ENCODE data around the gene MMD.
"Not testable (repeated sequence)": the region's sequence is repeated elsewhere in the genome, so short reads cannot be mapped to it uniquely, and the experiment has no call there.

The MMD gene

GRCh38 chr17:55409030-55409800 is 12.4 kb downstream of the MMD start:
- no peaks in the 10 kb centered on the region for H3K27me3 ChIP-seq (ENCODE audit: control insufficient read depth, insufficient read depth, low read length)

GRCh38 chr17:55407641-55408566 is 13.7 kb downstream of the MMD start:
- Histone ChIP-seq H3K27me3 (ENCODE audit: control insufficient read depth, insufficient read depth, low read length) (no peaks in the 10 kb centered on the region), H2AFZ (no peak overlapping the region), H3K27ac (no peak overlapping the region), H3K4me1 (no peaks in the 10 kb centered on the region), H3K4me3 (ENCODE audit: low read depth, low read length) (no peak overlapping the region), H3K9ac (no peak overlapping the region), H3K9me3 (ENCODE audit: control insufficient read depth, low read length) (no peaks in the 10 kb centered on the region), H3K79me2 (no peaks in the 10 kb centered on the region), H3K36me3 (ENCODE audit: control insufficient read depth, insufficient read depth, low read length) (peaks cover 4% of the 10 kb centered on the region), H3K4me2 (ENCODE audit: low read length) (no peak overlapping the region)
- no peak for TF ChIP-seq CTCF (IDR thresholded peaks at IDR 0.05)

More at GRCh38 chr17:55409030-55409800, 12.4 kb downstream of the MMD start:
- H3K4me2 ChIP-seq (ENCODE audit: low read length): no peak overlapping the region
- peaks cover 4% of the 10 kb centered on the region for H3K36me3 ChIP-seq (ENCODE audit: control insufficient read depth, insufficient read depth, low read length)
- no peak overlapping the region for H3K9ac ChIP-seq
- no peak overlapping the region for H3K4me3 ChIP-seq (ENCODE audit: low read depth, low read length)
- H3K4me1 ChIP-seq: no peaks in the 10 kb centered on the region
- no peaks in the 10 kb centered on the region for H3K9me3 ChIP-seq (ENCODE audit: control insufficient read depth, low read length)
- H3K79me2 ChIP-seq: no peaks in the 10 kb centered on the region
- H3K27ac ChIP-seq: no peak overlapping the region
- H2AFZ ChIP-seq: no peak overlapping the region
- TF ChIP-seq CTCF (IDR thresholded peaks at IDR 0.05): no peak

GRCh38 chr17:55405600-55405999 is 16.0 kb downstream of the MMD start:
- no peaks in the 10 kb centered on the region for H3K4me1 ChIP-seq
- H2AFZ ChIP-seq: no peak overlapping the region
- H3K9me3 ChIP-seq (ENCODE audit: control insufficient read depth, low read length): no peaks in the 10 kb centered on the region
- no peaks in the 10 kb centered on the region for H3K79me2 ChIP-seq
- no peak for TF ChIP-seq CTCF (IDR thresholded peaks at IDR 0.05)
- H3K4me2 ChIP-seq (ENCODE audit: low read length): no peak overlapping the region
- H3K9ac ChIP-seq: no peak overlapping the region
- no peaks in the 10 kb centered on the region for H3K27me3 ChIP-seq (ENCODE audit: control insufficient read depth, insufficient read depth, low read length)
- H3K36me3 ChIP-seq (ENCODE audit: control insufficient read depth, insufficient read depth, low read length): peaks cover 2% of the 10 kb centered on the region
- no peak overlapping the region for H3K27ac ChIP-seq
- H3K4me3 ChIP-seq (ENCODE audit: low read depth, low read length): no peak overlapping the region

GRCh38 chr17:55404197-55404596 is 17.4 kb downstream of the MMD start:
- H3K9ac ChIP-seq; H3K36me3 ChIP-seq (ENCODE audit: control insufficient read depth, insufficient read depth, low read length); H3K4me2 ChIP-seq (ENCODE audit: low read length); H3K27ac ChIP-seq; H3K27me3 ChIP-seq (ENCODE audit: control insufficient read depth, insufficient read depth, low read length); H3K4me1 ChIP-seq; H3K4me3 ChIP-seq (ENCODE audit: low read depth, low read length); H3K9me3 ChIP-seq (ENCODE audit: control insufficient read depth, low read length); H3K79me2 ChIP-seq; H2AFZ ChIP-seq: not testable (repeated sequence)

- no peak overlapping the region for H3K27ac ChIP-seq
- H3K36me3 ChIP-seq (ENCODE audit: control insufficient read depth, insufficient read depth, low read length): no peaks in the 10 kb centered on the region
- no peaks in the 10 kb centered on the region for H3K4me1 ChIP-seq
- no peaks in the 10 kb centered on the region for H3K79me2 ChIP-seq
- H2AFZ ChIP-seq: no peak overlapping the region
- TF ChIP-seq CTCF (IDR thresholded peaks at IDR 0.05): no peak
- H3K4me2 ChIP-seq (ENCODE audit: low read length): no peak overlapping the region
- no peak overlapping the region for H3K4me3 ChIP-seq (ENCODE audit: low read depth, low read length)
- no peak overlapping the region for H3K9ac ChIP-seq
- no peaks in the 10 kb centered on the region for H3K9me3 ChIP-seq (ENCODE audit: control insufficient read depth, low read length)
- H3K27me3 ChIP-seq (ENCODE audit: control insufficient read depth, insufficient read depth, low read length): no peaks in the 10 kb centered on the region
Observed at GRCh38 chr17:55402374-55402773, 19.3 kb downstream of the MMD start.
